Liver (tissue), 9 donors: Measurements from ENCODE around the gene SPRY2. TPM values are rescaled to one million over a fixed set of nuclear protein-coding genes. Genes with fewer than 3 reads are reported as not detected.

Source experiments
- DNase-seq: peaks from one replicate; pipeline ENCODE4 v3.0.0-alpha.2; 2017; ENCODE audit warnings: low spot score
- H3K27ac ChIP-seq, 2 donors: one replicate each; pipeline ENCODE4 v1.7.0; 2013; ENCODE audit warnings: inconsistent platforms in 2 of 2, low read length in 2 of 2, control low read depth in 1 of 2, low read depth in 1 of 2, mild to moderate bottlenecking in 1 of 2
- H3K27me3 ChIP-seq, 4 donors: one replicate each; pipeline versions ENCODE4 v1.6.1 to v1.7.0; 2013; ENCODE audit warnings: low read length in 3 of 4, inconsistent platforms in 1 of 4, mild to moderate bottlenecking in 1 of 4, moderate library complexity in 1 of 4; ENCODE audit not compliant: control insufficient read depth in 4 of 4, insufficient read depth in 4 of 4
- H3K36me3 ChIP-seq, 4 donors: one replicate each; pipeline versions ENCODE4 v1.6.1 to v1.7.0; 2013; ENCODE audit warnings: low read length in 3 of 4, mild to moderate bottlenecking in 3 of 4, low read depth in 1 of 4, moderate library complexity in 1 of 4; ENCODE audit not compliant: control insufficient read depth in 4 of 4, insufficient read depth in 3 of 4
- H3K4me1 ChIP-seq, 4 donors: one replicate each; pipeline versions ENCODE4 v1.6.1 to v1.7.0; 2013; ENCODE audit warnings: low read length in 3 of 4, mild to moderate bottlenecking in 3 of 4, moderate library complexity in 1 of 4; ENCODE audit not compliant: control insufficient read depth in 4 of 4, insufficient read depth in 4 of 4
- H3K4me3 ChIP-seq, 3 donors: one replicate each; pipeline versions ENCODE4 v1.6.1 to v1.7.0; 2013; ENCODE audit warnings: low read length in 3 of 3, control low read depth in 1 of 3, low read depth in 1 of 3, mild to moderate bottlenecking in 1 of 3
- H3K9ac ChIP-seq, 2 donors: one replicate each; pipeline ENCODE4 v1.7.0; 2013; ENCODE audit warnings: low read length in 2 of 2, mild to moderate bottlenecking in 2 of 2, moderate library complexity in 2 of 2, control low read depth in 1 of 2, low read depth in 1 of 2
- H3K9me3 ChIP-seq, 4 donors: one replicate each; pipeline versions ENCODE4 v1.6.1 to v1.7.0; 2013; ENCODE audit warnings: low read length in 3 of 4; ENCODE audit not compliant: control insufficient read depth in 4 of 4
- EGR1 ChIP-seq, 2 donors: IDR thresholded peaks; 2 replicates each; pipeline ENCODE4 v1.6.1; 2016 to 2018; ENCODE audit warnings: antibody characterized with exemption in 2 of 2, low read depth in 2 of 2
- FOXA2 ChIP-seq: IDR thresholded peaks from 2 replicates; pipeline ENCODE4 v1.6.1; 2016; ENCODE audit warnings: antibody characterized with exemption
- HNF4A ChIP-seq, 2 donors: conservative IDR thresholded peaks; 2 replicates each; pipeline ENCODE4 v1.6.1; 2016; ENCODE audit warnings: antibody characterized with exemption in 2 of 2, mild to moderate bottlenecking in 2 of 2
- HNF4G ChIP-seq: IDR thresholded peaks from 2 replicates; pipeline ENCODE4 v1.6.1; 2016; ENCODE audit warnings: antibody characterized with exemption
- JUND ChIP-seq, 2 donors: IDR thresholded peaks; 2 replicates each; pipeline ENCODE4 v1.6.1; 2016; ENCODE audit warnings: antibody characterized with exemption in 2 of 2
- NR2F2 ChIP-seq: IDR thresholded peaks from 2 replicates; pipeline ENCODE4 v1.6.1; 2016; ENCODE audit warnings: antibody characterized with exemption
- RAD21 ChIP-seq, 2 donors: IDR thresholded peaks; 2 replicates each; pipeline ENCODE4 v1.6.1; 2016; ENCODE audit warnings: antibody characterized with exemption in 2 of 2, mild to moderate bottlenecking in 2 of 2
- RXRA ChIP-seq, 2 donors: IDR thresholded peaks; 2 replicates each; pipeline ENCODE4 v1.6.1; 2017 to 2018; ENCODE audit warnings: antibody characterized with exemption in 2 of 2, mild to moderate bottlenecking in 1 of 2
- SP1 ChIP-seq: IDR thresholded peaks from 2 replicates; pipeline ENCODE4 v1.6.1; 2018; ENCODE audit warnings: antibody characterized with exemption, mild to moderate bottlenecking
- TAF1 ChIP-seq: conservative IDR thresholded peaks from 2 replicates; pipeline ENCODE4 v1.6.1; 2016; ENCODE audit warnings: antibody characterized with exemption, mild to moderate bottlenecking
- YY1 ChIP-seq: IDR thresholded peaks from 2 replicates; pipeline ENCODE4 v1.6.1; 2016; ENCODE audit warnings: antibody characterized with exemption, mild to moderate bottlenecking
- WGBS: extraction: QIAGEN DNeasy Blood & Tissue Kit; methylation state at CpG from one replicate; pipeline ENCODE4 v1.1.7; 2013; 5-methylcytosine and 5-hydroxymethylcytosine counted together
- polyA plus RNA-seq, 2 donors: library from polyadenylated mRNA; stranded (reverse) in 1 of 2; unstranded in 1 of 2; fragments of 200-250 nt in 1 of 2; fragments of >200 nt in 1 of 2; fragmentation: Nextera tagmentation in 1 of 2; extraction: Ambion mirVana in 1 of 2; gene quantifications; one replicate each; pipeline versions ENCODE4 v1.2.1 to v1.2.3, GENCODE V29; 2013 to 2015
- total RNA-seq, 2 donors: library from RNA; depleted of rRNA; stranded (reverse); fragments of >200 nt; gene quantifications; one replicate each; pipeline ENCODE4 v1.2.3, GENCODE V29; 2014
- TF ChIP-seq, protein P1 (sequence below): IDR thresholded peaks from 2 replicates; pipeline ENCODE4 v1.6.1; 2016; ENCODE audit warnings: antibody characterized with exemption
- TF ChIP-seq, protein P2 (sequence below): IDR thresholded peaks from 2 replicates; pipeline ENCODE4 v1.6.1; 2016; ENCODE audit warnings: antibody characterized with exemption, mild to moderate bottlenecking
- TF ChIP-seq, protein P3 (sequence below): IDR thresholded peaks from 2 replicates; pipeline ENCODE4 v1.6.1; 2016; ENCODE audit warnings: antibody characterized with exemption
- donor health status: healthy.
- donor health status: healthy.
- donor health status: healthy.
- donor health status: healthy.
- donor health status: healthy.

The SPRY2 gene
- total and polyA plus RNA-seq, 4 donors, result 4.8 to 20.1 (median 9.1) TPM

DNA sequence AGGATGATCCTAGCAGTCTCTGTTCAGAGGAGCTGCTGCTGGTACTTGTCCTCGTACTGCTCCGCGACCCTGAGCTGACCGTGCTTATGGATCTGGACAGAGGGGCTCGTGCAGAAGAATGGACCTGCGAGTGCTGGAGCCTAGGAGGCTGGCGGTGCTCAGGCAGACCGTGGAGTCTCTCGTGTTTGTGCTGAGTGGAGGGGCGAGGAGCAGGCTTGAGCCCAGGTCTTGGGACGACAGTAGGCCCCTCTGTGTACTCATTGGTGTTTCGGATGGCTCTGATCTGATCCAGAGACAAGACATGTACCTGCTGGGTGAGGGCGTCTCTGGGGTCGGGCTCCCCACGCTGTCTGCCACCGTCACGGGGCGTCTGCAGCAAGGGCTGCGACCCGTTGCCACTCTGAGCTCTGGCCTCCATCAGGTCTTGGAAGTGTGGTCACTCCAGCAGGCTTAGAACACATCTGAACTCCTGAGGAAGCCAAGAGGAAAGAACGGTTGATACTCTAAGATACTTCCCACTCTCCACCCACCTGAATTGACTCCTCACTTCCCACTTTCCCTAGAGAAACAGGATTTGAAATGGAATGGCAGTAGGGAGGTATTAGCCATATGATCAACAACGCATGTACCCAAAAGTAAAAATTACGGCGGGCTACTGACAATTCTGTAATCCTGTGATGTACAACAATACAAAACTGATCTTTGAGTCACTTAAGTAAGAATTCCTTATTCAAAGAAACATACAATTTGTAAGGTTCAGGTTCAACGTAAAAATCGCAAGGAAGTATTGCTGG, 3.4 kb downstream of the SPRY2 start:
- peak overlapping the region; percentile 62 to 97 for H3K27ac ChIP-seq
- H3K36me3 ChIP-seq, result peaks cover 0 to 7% (median 0%) of the 10 kb centered on the region in 4 donors
- H3K4me3 ChIP-seq, result peak overlapping the region; percentile 78 to 95 (median 94)
- H3K27me3 ChIP-seq, result no peaks in the 10 kb centered on the region
- peaks cover 3 to 35% (median 26%) of the 10 kb centered on the region in 4 donors for H3K4me1 ChIP-seq
- peak overlapping the region; percentile 86 to 98 for H3K9ac ChIP-seq
- TF ChIP-seq, protein P1, sequence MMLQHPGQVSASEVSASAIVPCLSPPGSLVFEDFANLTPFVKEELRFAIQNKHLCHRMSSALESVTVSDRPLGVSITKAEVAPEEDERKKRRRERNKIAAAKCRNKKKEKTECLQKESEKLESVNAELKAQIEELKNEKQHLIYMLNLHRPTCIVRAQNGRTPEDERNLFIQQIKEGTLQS, result no peak
- TF ChIP-seq EGR1 (IDR thresholded peaks at IDR 0.05; ENCODE audit: low read depth in 2 of 2), result no peak
- no peak for TF ChIP-seq RAD21 (IDR thresholded peaks at IDR 0.05)
- TF ChIP-seq, protein P2, sequence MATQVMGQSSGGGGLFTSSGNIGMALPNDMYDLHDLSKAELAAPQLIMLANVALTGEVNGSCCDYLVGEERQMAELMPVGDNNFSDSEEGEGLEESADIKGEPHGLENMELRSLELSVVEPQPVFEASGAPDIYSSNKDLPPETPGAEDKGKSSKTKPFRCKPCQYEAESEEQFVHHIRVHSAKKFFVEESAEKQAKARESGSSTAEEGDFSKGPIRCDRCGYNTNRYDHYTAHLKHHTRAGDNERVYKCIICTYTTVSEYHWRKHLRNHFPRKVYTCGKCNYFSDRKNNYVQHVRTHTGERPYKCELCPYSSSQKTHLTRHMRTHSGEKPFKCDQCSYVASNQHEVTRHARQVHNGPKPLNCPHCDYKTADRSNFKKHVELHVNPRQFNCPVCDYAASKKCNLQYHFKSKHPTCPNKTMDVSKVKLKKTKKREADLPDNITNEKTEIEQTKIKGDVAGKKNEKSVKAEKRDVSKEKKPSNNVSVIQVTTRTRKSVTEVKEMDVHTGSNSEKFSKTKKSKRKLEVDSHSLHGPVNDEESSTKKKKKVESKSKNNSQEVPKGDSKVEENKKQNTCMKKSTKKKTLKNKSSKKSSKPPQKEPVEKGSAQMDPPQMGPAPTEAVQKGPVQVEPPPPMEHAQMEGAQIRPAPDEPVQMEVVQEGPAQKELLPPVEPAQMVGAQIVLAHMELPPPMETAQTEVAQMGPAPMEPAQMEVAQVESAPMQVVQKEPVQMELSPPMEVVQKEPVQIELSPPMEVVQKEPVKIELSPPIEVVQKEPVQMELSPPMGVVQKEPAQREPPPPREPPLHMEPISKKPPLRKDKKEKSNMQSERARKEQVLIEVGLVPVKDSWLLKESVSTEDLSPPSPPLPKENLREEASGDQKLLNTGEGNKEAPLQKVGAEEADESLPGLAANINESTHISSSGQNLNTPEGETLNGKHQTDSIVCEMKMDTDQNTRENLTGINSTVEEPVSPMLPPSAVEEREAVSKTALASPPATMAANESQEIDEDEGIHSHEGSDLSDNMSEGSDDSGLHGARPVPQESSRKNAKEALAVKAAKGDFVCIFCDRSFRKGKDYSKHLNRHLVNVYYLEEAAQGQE, result no peak
- no peak for TF ChIP-seq JUND (IDR thresholded peaks at IDR 0.05)
- TF ChIP-seq HNF4G, result no peak
- TF ChIP-seq TAF1, result no peak
- no peak for TF ChIP-seq SP1
- TF ChIP-seq HNF4A (conservative IDR thresholded peaks at IDR 0.05), result no peak
- no peaks in the 10 kb centered on the region for H3K9me3 ChIP-seq
- 57% methylated on average over 26 of the region's 26 CpGs for WGBS
- DNase-seq, result no peak

DNA sequence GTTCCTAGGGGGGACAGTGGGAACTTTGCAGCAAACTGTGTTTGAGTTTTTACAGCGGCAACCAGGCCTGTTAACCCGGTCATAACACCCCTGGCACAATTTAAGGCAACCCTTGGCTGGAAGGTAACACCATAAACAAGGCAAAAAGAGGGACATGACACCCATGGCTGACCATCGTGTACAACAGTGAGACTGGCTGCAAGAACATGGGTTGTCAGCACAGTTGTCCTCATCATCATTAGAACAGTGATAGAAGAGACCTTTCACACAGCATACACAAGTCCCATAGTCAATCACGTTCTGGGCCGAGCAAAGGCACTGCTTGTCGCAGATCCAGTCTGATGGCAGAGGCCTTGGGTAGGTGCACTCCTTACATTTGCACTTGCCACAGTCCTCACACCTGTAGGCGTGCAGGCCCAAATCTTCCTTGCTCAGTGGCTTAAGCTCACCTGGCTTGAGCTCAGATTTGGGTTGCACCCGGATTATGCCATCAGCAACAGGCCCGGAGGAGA, 4.1 kb downstream of the SPRY2 start:
- DNase-seq, result no peak
- Histone ChIP-seq H3K36me3 (peaks cover 0 to 10% (median under 1%) of the 10 kb centered on the region in 4 donors), H3K9me3 (no peaks in the 10 kb centered on the region), H3K4me3 (peak overlapping the region; percentile 16 to 95 (median 78)), H3K27ac (peak overlapping the region; percentile 30 to 62), H3K4me1 (peaks cover 3 to 32% (median 24%) of the 10 kb centered on the region in 4 donors), H3K9ac (peak overlapping the region in 1 of 2 donors; percentile 8), H3K27me3 (no peaks in the 10 kb centered on the region)
- TF ChIP-seq, protein P3, sequence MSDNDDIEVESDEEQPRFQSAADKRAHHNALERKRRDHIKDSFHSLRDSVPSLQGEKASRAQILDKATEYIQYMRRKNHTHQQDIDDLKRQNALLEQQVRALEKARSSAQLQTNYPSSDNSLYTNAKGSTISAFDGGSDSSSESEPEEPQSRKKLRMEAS, result no peak
- TF ChIP-seq HNF4G, result no peak
- TF ChIP-seq YY1, result no peak
- TF ChIP-seq RXRA (IDR thresholded peaks at IDR 0.05), result no peak
- TF ChIP-seq, protein P2, result no peak
- no peak for TF ChIP-seq RAD21 (IDR thresholded peaks at IDR 0.05)
- TF ChIP-seq TAF1, result no peak
- TF ChIP-seq JUND (IDR thresholded peaks at IDR 0.05), result no peak
- TF ChIP-seq FOXA2, result no peak
- no peak for TF ChIP-seq NR2F2
- TF ChIP-seq SP1, result no peak
- TF ChIP-seq, protein P1, result no peak
- 58% methylated on average over 9 of the region's 9 CpGs for WGBS
